Stimulated activated CD8-positive, alpha-beta memory T cell treated with anti-CD3 and anti-CD28 coated beads, Interleukin-12 subunit alpha, Interleukin-12 subunit beta, amount 100 ng/mL, for 24 hours (primary cell): ENCODE data around the gene MRPL19.

Experiments
- DNase-seq: peaks from one replicate; pipeline ENCODE4 v3.0.0-alpha.2; 2020; ENCODE audit errors: extremely low read depth

Gene MRPL19

DNA sequence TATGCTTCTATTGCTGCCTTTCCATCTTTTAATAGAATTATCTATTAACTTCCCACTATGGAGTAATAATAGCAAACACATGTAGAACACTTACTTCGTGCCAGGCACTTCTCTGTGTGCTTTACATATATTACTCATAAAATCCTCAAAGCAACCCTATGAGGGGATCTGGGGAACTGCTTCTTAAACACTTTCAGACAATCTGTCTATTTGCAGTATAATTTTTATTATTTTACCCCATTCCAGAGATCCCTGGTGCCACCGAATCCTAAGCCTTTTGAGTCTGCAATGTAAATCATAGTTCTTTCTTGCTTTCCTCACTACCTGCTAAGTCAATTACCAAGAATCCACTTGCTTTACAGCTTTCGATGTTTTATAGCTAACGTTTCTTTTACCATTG, 89.7 kb downstream of the MRPL19 start:
- no peak for DNase-seq

DNA sequence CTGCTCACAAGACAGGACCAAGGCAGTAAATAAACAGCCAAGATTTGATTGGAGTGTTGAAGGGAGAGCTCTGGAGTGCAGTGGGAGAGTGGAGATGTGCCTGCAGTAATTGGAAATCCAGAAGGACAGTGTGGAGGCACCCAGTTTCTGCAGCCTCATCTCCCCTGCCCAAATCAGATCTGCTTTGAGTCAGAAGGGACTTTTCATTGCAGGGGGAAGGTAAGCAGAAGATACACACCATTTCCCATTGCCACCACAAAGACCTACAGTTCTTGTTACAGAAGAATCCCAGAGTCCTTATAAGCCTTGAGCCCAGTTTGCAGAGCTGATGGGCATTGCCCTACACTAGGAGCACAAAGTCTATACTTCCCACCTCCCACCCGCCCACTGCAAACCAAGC, 91.4 kb downstream of the MRPL19 start:
- no peak for DNase-seq
